GM21717 (cell line): Measurements from ENCODE around the gene ADGRA1.

Experiments used
- ATAC-seq: cut with Tn5 transposase; IDR thresholded peaks from one replicate; pipeline ENCODE4 v1.9.1; 2021; ENCODE audit warnings: mild to moderate bottlenecking, moderate library complexity; ENCODE audit not compliant: unreplicated experiment

The ADGRA1 gene

DNA sequence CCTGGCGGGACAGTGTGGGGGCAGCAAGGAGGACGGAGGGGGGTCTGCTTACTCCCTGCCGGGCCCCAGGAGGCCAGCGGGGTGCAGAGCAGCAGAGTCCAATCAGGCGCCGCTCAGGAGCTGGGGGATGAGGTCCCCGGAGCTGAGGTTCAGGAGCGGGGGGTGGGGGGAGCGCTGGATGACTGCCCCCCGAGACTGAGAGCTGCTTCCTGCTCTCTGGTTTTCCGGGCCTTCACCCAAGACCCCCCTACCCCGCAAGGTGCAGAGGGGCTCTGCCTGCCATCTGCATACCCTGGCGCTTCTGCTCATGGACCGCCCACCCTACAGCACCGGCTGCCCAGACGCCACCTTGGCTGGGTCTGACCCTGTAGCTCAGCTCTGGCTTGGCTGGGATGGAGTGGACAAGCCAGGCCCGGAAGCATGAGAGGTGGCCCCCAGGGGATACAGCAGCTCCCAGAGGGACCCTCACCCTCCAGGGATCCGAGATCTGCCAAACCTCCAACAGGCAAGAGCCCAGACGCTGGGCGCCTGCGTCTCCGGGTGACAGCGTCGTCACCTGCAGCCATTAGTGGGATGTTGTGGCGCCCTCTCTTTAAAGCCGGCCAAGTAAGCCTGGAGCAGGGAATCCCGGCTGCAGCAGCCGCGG is 73.2 kb downstream of the ADGRA1 start:
- no peak for ATAC-seq

DNA sequence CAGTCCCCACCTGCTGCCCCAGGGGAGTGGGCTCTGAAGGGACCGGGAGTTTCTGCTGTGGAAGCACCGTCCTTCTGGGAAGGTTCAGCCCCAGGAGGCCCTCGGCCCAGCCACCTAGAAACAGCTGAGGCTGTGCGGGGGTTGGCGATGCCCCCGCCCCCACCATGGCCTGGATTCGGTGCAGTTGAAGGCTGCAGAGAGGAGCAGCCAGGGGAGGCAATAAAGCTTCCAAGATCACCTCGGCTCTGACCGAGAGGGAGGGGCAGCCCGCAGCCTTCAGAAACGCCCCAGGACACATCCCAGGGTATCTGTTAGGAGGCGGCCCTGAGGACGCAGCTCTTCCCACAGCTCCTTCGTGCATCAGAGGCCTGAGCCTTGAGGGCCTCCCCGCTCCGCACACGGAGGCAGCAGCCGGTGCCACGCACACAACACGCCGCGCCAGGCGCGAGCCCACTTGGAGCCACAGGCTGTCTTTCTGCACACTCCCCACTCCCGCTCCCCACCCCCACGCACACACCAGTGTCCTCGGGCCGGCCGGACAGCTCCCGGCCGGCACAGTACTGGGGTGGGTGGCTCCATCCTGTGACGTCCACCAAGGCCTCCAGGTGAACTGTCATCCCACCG is 73.9 kb downstream of the ADGRA1 start:
- ATAC-seq: no peak

DNA sequence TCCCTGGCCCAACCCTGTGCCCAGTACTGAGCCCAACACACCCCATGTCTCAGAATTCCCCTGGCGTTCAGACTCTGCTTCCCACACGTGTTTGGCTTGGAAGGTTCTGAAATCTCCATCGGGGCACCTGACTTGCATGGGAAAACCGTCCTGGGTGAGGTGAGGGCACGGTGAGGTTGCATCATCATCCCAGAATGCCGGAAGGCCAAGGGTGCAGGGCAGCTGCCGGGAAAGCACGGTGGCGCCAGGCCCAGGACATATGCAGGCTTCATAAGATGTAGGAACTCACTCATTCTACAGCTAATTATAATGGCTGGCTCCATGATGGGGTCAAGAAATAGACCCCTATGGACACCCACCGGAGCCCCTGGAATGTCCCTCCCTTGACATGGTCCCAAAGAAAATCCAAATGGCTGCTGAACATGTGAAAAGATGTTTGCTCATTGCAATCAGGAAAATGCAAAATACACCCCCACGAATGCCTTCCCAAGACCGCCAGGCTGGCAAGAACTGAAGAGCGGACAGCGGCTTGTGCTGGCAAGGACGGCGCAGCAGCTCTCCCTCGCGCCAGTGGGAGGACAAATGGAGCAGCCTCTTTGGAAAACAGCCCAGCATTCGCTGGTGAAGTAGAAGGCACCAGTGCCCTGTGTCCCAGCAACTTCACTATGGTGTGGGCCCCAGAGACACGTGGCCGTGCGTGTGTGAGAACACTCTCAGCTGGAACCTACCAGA is 74.6 kb downstream of the ADGRA1 start:
- no peak for ATAC-seq

DNA sequence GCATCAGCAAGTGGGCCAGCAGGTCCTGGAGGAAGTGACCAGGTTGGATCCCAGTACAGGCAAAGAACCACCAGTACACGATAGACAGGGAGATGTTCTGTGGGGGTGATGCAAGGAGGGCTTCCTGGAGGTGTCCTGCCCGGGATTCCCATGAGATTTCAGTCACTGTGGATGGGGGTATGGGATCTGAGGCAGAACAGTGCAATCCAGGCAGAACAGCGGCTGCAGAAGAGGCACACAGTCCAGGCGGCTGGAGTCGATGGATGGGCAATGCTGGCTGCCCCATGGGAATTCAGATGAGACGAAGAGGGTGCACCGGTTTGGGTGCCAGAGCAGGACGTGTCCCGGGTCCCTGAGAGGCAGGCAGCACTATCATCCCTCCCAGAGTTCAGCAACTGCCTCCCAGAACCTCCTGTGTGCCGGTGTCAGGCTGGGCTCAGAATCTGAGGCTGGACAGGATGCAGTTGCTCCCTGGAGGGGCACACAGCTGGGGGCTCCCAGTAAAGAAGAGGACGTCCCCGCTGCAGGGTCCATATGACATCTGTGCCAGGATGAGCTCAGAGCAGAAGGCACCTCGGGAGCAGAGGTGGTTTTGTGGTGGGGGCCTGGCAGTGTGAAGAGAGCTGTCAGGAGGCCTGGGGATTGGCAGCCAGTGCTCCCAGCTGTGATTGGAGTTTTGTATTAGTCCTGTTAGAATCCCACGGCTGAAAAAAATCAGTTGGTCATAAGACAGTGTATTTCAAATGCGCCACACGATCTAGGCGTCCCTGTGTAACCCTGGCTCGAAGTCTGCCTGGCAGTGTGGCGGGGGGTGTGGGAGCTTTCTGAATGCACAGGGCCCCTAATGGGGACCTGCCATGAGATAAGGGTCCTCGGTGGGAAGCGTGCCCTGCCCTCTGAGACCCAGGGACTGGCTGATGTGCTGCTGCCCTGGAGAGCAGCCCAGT is 75.5 kb downstream of the ADGRA1 start:
- ATAC-seq: no peak

DNA sequence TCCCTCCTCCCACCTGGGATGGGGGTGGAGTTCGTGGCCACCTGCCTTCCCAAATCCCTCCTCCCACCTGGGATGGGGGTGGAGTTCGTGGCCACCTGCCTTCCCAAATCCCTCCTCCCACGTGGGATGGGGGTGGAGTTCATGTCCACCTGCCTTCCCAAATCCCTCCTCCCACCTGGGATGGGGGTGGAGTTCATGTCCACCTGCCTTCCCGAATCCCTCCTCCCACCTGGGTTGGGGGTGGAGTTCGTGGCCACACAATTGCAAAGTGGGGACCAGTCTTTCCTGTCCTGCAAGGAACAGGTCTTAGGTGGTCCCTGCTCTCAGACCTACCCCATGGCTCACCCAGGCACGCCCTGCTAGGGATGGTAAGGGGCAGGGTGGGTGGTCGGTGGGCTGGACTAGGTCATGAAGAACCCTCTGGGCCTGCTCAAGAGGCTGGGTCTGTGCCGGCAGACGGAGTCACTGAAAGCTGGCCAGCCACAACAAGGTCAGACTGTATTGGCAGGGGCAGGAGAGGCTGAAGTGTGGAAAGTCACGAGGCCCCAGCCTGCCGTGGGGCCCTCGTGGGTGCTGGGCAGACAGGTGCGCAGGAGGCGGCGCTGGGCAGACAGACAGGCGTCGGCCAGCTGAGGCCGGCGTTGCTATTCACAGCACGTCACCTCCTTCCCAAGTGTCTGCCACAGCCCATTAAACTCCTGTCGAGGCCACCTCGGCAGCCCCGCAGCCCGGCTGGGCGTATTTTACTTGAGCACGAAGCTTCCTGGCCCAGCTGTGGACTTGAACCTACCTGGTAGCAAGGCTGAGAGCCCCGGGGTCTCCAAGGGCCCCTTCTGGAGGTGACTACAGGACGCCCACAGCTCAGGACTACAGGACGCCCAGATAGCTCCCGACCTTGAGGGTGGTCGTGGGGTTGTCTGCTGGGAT is 76.4 kb downstream of the ADGRA1 start:
- no peak for ATAC-seq

DNA sequence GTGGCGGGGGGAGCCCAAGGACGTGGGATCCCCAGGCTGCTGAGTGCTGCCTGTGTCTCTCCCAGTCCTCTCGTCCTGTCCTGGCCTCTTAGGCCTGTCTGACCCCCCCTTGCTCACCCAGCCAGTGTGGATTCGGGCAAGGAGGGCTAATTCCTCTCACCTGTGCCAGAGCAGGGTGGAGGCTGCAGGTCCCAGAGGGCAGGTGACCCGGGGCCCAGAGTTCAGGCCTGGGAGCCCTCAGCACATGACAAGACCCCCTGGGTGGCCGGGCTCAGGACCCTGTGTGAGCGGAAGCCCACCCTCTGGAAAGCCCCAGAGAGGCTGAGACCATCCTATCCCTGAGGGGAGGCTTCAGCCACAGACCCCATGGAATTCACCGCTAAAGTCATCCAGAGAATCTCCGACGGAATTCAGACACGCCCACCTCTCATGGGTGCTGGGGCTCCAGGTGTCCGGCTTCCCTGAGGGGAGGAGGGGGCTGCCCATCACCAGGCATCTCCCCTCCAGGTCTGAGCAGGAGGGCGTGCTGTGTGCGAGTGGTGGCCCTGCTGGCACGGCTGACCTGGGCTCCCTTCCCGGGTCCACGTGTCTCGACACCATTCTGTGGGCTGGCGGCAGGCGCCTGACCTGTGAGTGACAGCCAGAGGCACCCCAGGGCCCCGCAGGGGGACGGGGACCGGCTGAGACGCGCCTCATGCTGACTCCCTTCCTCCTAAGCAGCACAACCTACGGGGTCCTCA is 77.3 kb downstream of the ADGRA1 start:
- no peak for ATAC-seq

DNA sequence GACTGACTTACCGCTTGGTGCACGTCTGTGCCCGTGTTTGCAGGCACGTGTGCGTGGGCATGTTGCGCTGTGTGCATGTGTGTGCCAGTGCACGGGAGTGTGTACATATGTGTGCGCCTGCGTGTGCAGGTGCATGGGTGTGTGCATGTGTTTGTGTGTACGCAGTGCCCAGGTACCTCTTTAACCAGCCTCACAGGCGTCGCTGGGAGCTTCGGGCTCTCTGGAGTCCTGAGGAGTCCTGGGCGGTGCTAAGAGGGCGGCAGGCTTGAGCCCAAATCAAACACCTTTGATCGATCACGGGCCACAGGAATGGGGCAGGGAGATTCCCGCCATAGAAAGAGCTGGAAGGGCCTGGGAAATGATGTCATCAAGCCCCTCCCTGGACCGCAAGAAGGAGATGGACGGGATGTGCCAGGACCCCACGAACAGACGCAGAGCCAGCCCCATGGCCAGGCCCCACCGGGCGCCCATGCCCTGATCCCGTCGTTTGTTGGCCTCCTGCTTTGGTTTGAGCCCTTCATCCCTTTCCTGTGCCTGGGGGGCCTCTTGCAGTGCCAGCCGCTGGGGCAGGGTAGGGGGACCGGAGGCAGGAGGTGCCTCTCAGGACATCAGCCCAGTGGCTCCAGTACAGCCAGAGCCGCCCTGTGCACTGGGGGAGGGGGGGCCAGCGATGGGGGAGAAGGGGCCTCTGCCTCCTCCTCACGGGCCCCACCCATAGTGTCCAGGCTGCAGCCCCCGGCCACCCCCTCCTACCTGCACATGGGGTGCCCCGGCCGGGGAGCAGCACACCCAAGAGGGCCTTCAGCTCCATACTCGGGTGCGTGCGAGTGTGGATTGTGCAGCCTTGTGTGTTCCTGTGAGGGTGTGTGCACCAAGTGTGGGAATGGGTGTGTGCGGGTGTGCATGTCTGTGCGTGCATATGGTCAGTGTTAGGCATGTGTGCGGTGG is 78.1 kb downstream of the ADGRA1 start:
- ATAC-seq: no peak

DNA sequence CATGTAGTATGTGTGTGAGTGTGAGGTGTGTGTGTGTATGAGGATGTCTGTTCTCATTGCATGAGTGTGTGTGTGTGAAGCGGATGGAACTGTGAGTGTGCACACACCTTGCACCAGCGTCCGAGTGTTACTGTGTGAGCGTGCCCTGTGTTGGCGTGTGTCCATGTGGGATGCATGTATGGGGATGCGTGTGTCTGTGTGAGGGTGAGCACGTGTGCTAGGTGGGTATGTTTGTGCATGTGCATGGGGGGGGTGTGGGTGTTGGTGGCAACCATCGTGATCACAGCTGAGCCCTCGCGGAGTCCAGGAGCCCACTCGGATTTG is 78.7 kb downstream of the ADGRA1 start:
- ATAC-seq: no peak

DNA sequence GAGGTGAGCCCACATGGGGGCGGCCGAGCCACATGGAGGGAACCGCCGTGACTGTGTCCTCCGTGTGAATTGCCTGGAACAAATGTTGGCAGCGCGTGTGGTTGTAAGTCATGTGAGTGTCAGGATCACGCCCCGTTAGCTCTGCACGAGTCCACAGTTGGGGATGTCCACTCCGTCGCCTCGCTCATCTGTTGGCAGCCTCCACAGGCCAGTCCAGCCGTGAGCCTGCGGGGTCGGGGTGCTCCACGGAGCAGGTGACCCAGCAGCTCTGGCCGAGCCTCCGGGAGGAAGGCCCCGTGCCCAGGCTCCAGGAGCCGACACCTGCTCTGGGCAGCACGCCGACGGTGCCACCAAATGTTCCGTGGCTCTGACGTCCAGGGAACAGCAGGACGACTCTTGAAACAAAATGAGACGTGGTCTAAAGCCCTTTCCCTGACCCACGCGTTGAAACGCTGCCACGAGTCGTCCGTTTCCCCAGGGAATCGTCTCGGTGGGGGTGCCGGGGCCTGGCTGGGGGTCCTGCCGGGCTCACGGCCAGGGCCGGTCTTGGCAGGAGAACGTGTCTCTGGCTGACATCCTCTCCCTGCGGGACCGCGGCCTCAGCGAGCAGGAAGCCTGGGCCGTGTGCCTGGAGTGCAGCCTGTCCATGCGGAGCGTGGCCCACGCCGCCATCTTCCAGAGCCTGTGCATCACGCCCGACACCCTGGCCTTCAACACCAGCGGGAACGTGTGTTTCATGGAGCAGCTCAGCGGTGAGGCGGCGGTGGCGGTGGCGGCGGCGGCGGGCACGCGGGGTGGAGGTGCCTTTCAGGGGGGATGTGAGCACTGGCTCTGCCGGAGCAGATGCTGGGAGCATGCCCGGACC is 79.3 kb downstream of the ADGRA1 start:
- no peak for ATAC-seq

DNA sequence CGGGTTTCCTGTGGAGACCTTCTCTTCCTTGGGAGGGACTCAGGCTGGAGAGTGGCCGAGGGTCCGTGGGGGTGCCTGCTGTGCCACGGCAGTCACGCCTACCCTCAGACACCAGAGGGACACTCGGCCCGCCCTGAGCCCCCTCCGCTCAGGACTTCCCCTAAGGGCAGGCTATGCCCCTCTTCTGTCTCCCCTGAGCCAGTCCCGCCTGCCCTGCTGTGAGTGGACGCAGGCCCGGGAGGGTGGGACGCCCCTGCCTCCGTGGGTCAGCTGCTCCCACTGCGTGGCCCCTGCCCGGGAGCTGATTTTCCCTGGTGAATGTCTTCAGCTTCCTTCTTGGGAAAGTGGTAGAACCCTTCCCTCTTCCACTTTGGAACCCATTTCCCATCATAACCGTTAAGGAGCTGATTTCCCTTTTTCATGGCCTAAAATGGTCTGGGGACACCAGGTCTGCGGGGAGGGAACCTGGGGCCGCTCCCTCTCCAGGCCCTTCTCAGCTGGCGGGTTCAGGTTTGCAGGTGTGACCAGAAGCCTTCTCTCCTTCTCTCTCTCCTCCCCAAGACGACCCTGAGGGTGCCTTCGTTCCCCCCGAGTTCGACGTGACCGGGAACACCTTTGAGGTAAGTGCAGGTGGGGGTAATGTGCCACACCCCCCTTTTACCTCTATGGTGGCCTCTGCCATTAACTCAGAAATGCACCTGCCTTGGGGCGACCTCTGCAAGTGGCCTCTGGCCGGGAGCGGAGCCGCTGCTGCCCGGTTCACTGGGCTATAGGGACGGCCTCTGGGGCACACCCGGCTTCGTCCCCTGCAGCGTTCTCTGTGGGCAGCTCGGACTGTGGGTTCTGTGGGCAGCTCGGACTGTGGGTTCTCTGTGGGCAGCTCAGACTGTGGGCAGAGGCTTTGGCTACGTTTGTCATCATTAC is 80.2 kb downstream of the ADGRA1 start:
- no peak for ATAC-seq

DNA sequence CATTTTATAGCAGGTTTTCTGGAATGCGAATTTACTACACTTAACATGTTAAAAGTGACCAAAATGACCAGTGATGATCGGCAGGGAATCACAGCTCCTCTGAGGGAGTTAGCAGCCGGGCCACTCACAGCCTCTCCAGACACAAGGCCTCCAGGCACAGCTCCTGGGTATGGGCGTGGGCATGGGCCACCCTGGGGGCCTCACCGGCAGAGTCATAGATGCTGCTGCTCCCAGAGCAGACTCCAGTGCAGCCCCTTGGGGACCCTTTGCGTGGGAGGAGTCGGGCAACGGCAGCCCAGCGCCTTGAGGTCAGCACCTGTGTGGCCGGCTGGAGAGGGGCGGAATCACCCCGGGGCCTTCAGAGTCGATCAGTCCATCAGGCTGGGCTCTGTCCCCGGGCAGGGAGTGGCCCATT is 80.9 kb downstream of the ADGRA1 start:
- ATAC-seq: no peak

DNA sequence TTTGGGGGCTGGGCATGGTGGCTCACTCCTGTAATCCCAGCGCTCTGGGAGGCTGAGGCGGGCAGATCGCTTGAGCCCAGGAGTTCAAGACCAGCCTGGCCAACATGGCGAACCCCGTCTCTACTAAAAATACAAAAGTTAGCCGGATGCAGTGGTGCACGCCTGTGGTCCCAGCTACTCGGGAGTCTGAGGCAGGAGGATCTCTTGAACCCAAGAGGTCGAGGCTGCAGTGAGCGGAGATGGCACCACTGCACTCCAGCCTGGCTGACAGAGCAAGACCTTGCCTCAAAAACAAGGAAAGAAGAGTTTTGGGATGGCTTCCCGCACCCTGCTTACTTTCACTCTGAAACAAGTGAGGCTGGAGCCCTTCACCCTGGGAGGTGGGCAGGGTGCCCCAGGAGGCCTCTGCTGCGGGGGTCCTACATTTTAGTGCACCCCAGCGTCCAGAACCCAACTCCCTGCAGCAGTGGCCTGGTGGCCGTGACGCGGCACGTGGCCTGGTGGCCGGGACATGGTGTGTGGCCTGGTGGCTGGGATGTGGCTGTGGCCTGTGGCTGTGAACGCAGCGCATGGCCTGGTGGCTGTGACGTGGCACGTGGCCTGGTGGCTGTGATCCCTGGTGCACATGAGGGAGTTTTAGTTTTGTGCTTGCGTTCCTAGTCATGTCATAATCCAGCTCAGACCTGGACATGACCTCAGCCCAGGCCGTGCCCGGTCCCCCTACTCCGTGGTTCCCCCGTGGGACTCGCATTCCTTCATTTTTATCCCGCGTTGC is 81.6 kb downstream of the ADGRA1 start:
- no peak for ATAC-seq

DNA sequence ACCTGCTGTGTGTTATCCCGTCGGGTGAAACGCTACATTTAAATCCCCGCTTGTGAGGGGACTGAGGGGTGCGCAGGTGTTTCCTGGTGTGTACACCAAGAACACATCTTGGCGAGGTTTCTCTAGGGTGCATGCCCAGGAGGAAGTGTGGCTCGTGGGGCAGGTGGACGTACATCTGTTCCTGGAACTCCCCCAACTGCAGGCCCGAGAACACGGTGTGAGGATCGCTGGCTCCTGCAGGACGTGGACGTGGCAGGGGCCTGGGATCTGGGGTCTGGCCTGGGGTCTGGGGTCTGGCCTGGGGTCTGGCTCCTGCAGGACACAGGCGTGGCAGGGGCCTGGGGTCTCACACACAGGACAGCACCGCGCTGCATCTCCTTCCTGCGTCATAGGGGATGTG is 82.4 kb downstream of the ADGRA1 start:
- ATAC-seq: no peak

DNA sequence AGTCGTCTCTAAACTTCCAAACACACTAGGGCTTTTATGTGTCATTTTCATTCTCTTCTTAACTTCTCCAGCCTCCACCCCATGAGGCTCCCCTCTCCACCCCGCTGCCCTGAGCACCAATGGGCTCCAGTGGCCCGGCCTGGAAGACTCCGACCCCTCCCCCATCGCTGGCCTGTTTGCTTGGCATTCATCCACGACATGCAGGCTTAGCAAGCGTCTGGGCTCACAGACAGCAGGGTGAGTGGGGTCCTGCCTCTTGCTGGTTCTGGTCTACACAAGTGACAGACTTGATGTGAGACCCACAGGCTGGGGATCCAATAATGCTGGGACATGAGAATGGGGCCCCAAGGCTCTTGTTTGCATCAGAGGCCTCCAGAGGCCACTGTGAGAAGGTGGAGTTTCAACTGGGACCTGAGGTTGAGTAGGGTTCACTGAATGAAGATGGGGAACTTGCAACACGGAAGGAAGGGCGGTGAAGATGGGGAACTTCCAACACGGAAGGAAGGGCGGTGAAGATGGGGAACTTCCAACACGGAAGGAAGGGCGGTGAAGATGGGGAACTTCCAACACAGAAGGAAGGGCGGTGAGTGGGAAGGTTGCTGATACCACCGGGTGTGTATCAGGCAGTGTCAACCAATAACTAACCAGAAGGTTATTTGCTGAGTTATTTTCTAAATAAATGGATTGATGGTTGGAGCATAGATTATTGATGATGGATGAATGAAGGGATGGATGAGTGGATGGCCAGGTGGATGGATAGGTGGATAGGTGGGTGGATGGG is 86.3 kb downstream of the ADGRA1 start:
- ATAC-seq: no peak

DNA sequence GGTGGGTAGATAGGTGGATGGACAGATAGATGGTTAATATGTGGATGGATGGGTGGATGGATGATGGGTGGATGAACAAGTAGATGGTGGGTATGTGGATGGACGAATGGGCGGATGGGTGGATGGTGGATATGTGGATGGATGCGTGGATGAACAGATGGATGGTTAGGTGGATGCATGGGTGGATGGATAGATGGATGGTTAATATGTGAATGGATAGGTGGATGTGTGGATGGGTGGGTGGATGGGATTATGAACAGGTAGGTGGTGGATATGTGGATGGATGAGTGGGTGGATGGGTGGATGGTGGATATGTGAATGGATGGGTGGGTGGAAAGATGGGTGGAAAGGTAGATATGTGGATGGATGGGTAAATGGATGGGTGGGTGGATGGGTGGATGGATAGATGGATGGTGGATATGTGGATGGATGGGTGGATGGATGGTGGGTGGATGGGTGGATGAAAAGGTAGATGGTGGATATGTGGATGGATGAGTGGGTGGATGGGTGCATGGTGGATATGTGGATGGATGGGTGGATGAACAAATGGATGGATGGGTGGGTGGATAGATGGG is 87.1 kb downstream of the ADGRA1 start:
- ATAC-seq: no peak
